GM12874 (cell line): ENCODE measurements around the gene EVL.

Source experiments
- CTCF ChIP-seq: IDR thresholded peaks from 2 replicates; pipeline ENCODE4 v1.5.1; 2011; ENCODE audit warnings: low read depth, mild to moderate bottlenecking, control low read depth, low read length, moderate library complexity; ENCODE audit not compliant: insufficient read depth

The EVL gene

DNA sequence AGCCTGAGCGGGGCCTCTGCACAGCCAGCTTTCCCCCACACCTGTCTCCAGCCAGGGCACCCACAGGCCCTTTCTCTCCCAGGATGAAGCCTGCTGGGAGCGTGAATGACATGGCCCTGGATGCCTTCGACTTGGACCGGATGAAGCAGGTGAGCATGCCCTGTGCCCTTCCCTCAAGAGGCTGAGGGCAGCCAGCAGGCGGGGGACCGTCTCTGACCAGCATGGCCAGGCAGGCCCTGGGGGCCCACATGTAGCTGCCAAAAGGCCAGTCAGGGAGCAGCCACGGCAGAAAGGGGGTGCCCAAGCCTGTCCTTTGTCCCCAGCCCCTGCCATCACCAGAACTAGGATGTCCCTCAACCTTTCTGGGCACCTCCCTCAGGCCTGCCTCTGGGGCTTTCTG, 75.9 kb downstream of the EVL start:
- TF ChIP-seq CTCF: no peak

DNA sequence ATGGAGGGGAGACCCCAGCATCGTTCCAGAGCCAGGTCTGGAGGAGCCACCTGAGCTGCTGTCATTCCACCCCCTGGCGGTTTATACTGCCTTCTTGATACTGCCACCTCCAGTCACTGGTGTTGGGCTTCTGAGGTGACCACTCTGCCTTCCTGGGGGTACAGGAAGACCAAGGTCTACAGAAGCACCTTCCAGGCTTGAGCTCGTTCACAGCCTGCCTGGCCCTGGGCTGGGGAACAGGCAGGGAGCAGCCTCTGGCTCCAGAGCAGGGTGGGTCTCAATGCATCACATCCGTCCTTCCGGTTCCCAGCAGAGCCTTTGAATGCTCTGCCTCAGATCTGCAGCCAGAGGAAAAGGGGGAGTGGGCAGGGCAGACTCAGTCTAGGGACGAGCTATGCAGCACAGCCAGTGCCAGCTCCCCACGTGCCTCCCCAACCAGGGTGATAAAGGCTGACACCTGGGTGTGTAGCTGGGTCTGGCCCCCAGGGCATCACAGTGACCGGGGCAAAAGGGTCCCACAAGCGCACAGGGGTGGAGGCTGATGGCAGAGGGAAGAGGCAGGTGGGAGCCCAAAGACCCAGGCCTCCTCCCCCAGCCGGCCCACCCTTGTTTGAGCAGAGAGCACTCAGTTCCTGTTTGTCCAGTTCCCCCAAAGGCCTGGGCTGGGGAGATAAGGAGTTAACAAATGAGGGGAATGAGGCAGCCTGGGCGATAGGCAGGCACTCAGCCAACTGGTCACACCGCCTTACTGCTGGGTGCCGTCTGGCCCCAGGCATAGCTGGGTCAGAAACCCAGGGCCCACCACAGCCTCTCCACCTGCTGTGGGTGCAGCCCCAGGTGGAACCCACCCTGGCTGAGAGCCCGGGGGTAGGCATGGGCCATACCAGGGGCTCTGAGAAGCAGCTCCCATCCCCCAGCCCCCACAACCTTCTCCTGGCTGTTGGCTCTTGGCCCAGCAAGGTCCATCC, 77.1 kb downstream of the EVL start:
- TF ChIP-seq CTCF: no peak

GRCh38 chr14:100143523-100143922, 78.3 kb downstream of the EVL start:
- no peak for TF ChIP-seq CTCF

GRCh38 chr14:100143934-100144333, 78.7 kb downstream of the EVL start:
- TF ChIP-seq CTCF: no peak

- TF ChIP-seq CTCF: no peak
These were observed 79.4 kb downstream of the EVL start for GRCh38 chr14:100144645-100144995.

GRCh38 chr14:100144996-100145646, 79.9 kb downstream of the EVL start:
- no peak for TF ChIP-seq CTCF

- no peak for TF ChIP-seq CTCF
These were observed 80.7 kb downstream of the EVL start for GRCh38 chr14:100145682-100146464.
